Lung (tissue), 12 donors: ENCODE measurements around the gene SGTA. TPM values are rescaled to one million over a fixed set of nuclear protein-coding genes. Genes with fewer than 3 reads are reported as not detected.

Experiments
- ATAC-seq: fragments of 200-7000 bp; cut with Tn5 transposase; one replicate; pipeline ENCODE4 v1.9.1; 2020; ENCODE audit warnings: moderate number of reproducible peaks; ENCODE audit not compliant: insufficient read depth, low FRiP score
- DNase-seq, 3 donors: peaks; one replicate each; pipeline ENCODE4 v3.0.0-alpha.2; 2013 to 2017
- H3K27ac ChIP-seq, 2 donors: one replicate each; pipeline ENCODE4 v1.5.1; 2013; ENCODE audit warnings: mild to moderate bottlenecking in 2 of 2, moderate library complexity in 2 of 2, control low read depth in 1 of 2, inconsistent platforms in 1 of 2, low read depth in 1 of 2, low read length in 1 of 2
- H3K27me3 ChIP-seq, 3 donors: one replicate each; pipeline ENCODE4 v1.5.1; 2013; ENCODE audit warnings: low read length in 2 of 3; ENCODE audit not compliant: control insufficient read depth in 3 of 3, insufficient read depth in 3 of 3
- H3K36me3 ChIP-seq, 4 donors: one replicate each; pipeline ENCODE4 v1.5.1; 2013; ENCODE audit warnings: low read length in 4 of 4, mild to moderate bottlenecking in 1 of 4, moderate library complexity in 1 of 4; ENCODE audit not compliant: control insufficient read depth in 4 of 4, insufficient read depth in 4 of 4
- H3K4me1 ChIP-seq, 5 donors: one replicate each; pipeline ENCODE4 v1.5.1; 2013; ENCODE audit warnings: low read length in 5 of 5, mild to moderate bottlenecking in 2 of 5, moderate library complexity in 1 of 5; ENCODE audit not compliant: control insufficient read depth in 5 of 5, insufficient read depth in 5 of 5
- H3K4me3 ChIP-seq: one replicate; pipeline ENCODE4 v1.5.1; 2013; ENCODE audit warnings: mild to moderate bottlenecking, control low read depth, moderate library complexity
- H3K9ac ChIP-seq, 2 donors: one replicate each; pipeline ENCODE4 v1.5.1; 2013; ENCODE audit warnings: low read length in 2 of 2, control low read depth in 1 of 2; ENCODE audit not compliant: insufficient read depth in 1 of 2
- H3K9me3 ChIP-seq, 4 donors: one replicate each; pipeline ENCODE4 v1.5.1; 2013; ENCODE audit warnings: low read length in 3 of 4, mild to moderate bottlenecking in 1 of 4, moderate library complexity in 1 of 4; ENCODE audit not compliant: control insufficient read depth in 4 of 4, insufficient read depth in 3 of 4
- whole genome bisulfite sequencing, 2 donors: extraction: QIAGEN DNeasy Blood & Tissue Kit; methylation state at CpG; one replicate each; pipeline ENCODE4 v1.1.7; 2013; 5-methylcytosine and 5-hydroxymethylcytosine counted together
- polyA plus RNA-seq, 2 donors: library from polyadenylated mRNA; stranded (reverse); fragments of 200-250 nt; gene quantifications; one replicate each; pipeline ENCODE4 v1.2.1, GENCODE V29; 2013
- total RNA-seq, 2 donors: library from RNA; depleted of rRNA in 1 of 2; stranded (reverse); fragments of >200 nt in 1 of 2; gene quantifications; one replicate each; pipeline ENCODE4 v1.2.1, GENCODE V29; 2014 to 2021
- TF ChIP-seq, protein P1 (sequence below): IDR thresholded peaks from 2 replicates; pipeline ENCODE4 v1.5.1; 2012; ENCODE audit warnings: mild to moderate bottlenecking; ENCODE audit errors: control extremely low read depth, extremely low read depth
- donor health status: control.
- donor health status: control.
- donor health status: Bipolar disorder and iron deficiency.
- donor health status: healthy.
- donor health status: DM: yes; HTN: yes; CAD: no.

Gene SGTA
- total and polyA plus RNA-seq, 4 donors: 33.3 to 64.7 (median 51.9) TPM

- H3K9me3 ChIP-seq: peaks cover 0 to 5% (median 0%) of the 10 kb centered on the region in 4 donors
- H3K4me3 ChIP-seq: no peak overlapping the region
- TF ChIP-seq, protein P1, sequence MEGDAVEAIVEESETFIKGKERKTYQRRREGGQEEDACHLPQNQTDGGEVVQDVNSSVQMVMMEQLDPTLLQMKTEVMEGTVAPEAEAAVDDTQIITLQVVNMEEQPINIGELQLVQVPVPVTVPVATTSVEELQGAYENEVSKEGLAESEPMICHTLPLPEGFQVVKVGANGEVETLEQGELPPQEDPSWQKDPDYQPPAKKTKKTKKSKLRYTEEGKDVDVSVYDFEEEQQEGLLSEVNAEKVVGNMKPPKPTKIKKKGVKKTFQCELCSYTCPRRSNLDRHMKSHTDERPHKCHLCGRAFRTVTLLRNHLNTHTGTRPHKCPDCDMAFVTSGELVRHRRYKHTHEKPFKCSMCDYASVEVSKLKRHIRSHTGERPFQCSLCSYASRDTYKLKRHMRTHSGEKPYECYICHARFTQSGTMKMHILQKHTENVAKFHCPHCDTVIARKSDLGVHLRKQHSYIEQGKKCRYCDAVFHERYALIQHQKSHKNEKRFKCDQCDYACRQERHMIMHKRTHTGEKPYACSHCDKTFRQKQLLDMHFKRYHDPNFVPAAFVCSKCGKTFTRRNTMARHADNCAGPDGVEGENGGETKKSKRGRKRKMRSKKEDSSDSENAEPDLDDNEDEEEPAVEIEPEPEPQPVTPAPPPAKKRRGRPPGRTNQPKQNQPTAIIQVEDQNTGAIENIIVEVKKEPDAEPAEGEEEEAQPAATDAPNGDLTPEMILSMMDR: no peak
- no peak overlapping the region for H3K9ac ChIP-seq
- H3K4me1 ChIP-seq: no peaks in the 10 kb centered on the region
- no peaks in the 10 kb centered on the region for H3K27me3 ChIP-seq
- DNase-seq: no peak
- WGBS, 2 donors: 87 to 88% methylated on average over 8 of the region's 8 CpGs
- peaks cover 8 to 53% (median 11%) of the 10 kb centered on the region in 4 donors for H3K36me3 ChIP-seq
- H3K27ac ChIP-seq: no peak overlapping the region
- no peak for ATAC-seq
Observed at GRCh38 chr19:2756477-2756876, 26.6 kb downstream of the SGTA start.

DNA sequence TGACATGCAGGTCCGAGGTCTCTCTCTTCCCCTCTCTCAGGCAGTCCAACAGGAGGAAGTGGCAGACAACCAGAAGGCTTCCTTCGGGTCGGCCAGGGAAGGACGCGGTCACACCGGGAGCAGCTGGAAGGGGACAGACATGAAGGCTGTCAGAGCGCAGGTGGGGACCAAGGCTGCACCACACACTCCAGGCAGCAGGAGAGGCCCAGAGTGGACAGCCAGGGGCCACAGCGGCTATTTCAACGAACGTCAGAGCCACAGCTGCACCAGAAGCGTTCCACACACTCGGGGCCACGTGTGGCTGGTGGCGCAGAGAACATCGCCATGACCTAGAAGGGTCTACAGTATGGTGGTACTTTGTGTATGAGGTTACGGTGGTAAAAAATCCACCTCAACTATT, 27.3 kb downstream of the SGTA start:
- DNase-seq (no peak), ATAC-seq (no peak)
- H3K27ac ChIP-seq: no peak overlapping the region
- no peak overlapping the region for H3K9ac ChIP-seq
- 91 to 92% methylated on average over 15 to 16 of the region's 16 CpGs for WGBS, 2 donors
- H3K9me3 ChIP-seq: peaks cover 0 to 5% (median 0%) of the 10 kb centered on the region in 4 donors
- no peak overlapping the region for H3K4me3 ChIP-seq
- no peaks in the 10 kb centered on the region for H3K27me3 ChIP-seq
- TF ChIP-seq, protein P1: no peak
- peaks cover 8 to 46% (median 11%) of the 10 kb centered on the region in 4 donors for H3K36me3 ChIP-seq
- no peaks in the 10 kb centered on the region for H3K4me1 ChIP-seq

GRCh38 chr19:2755448-2755705, 27.7 kb downstream of the SGTA start:
- Histone ChIP-seq H3K27me3 (peaks cover 0 to 3% (median 0%) of the 10 kb centered on the region in 3 donors), H3K4me3 (no peak overlapping the region), H3K36me3 (peaks cover 8 to 42% (median 11%) of the 10 kb centered on the region in 4 donors), H3K4me1 (no peaks in the 10 kb centered on the region), H3K27ac (no peak overlapping the region), H3K9me3 (peaks cover 0 to 5% (median 0%) of the 10 kb centered on the region in 4 donors), H3K9ac (no peak overlapping the region)
- TF ChIP-seq, protein P1: no peak
- ATAC-seq: no peak
- WGBS, 2 donors: 93 to 95% methylated on average over 16 of the region's 16 CpGs
- DNase-seq: no peak
